CD1c-positive myeloid dendritic cell (primary cell): Measurements from ENCODE around the gene ZFP62.
"Not testable (repeated sequence)": the region's sequence is repeated elsewhere in the genome, so short reads cannot be mapped to it uniquely, and the experiment has no call there.

ENCODE experiments used
- DNase-seq: peaks from one replicate; pipeline ENCODE4 v3.0.0-alpha.2; 2016; ENCODE audit errors: extremely low spot score

ZFP62 gene

DNA sequence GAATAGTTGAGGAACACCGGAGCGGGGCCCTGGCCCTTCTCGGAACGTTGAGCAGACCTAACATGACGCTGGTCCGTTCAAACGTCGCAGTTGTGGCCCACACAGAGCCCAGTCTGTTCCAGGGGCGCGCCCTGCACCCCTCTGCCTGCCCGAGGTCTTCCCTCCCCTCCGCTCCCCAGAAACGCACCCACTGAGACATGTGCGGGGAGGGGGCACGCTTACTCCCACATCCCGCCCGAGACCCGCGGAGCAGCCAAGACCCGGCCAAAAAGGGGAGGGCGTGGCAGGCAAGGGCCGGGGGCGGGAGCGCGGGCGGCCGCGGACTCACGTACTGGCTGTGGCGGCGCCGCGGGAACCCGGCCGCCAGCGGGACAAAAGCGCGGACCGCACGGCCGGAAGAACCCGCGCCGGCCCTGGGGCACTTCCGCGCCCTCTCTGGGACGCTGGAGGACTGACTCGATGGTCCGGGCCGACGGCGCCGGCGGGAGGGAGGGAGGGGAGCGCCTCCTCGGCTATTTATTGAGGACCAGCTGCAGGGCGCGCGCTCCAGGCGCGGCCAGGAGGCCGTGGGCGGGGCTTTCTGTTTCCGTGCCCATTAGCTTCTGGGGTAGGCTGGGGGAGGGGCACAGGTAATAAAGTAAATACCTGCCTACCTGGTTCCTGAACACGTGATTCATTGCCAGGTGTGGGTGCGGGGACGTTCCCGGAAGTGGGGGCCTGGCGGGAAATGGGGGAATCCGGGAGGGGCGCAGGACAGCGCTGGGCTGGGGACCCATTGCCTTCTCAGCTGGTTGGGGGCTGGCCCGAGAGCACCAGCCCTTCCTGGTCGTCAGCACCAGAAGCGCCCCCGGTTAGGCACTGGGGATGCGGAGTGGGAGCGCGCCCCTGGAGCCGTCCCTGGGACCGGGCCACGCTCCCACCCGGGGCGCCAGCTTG lies at the start of gene ZFP62:
ZFP62 (minus strand) TSS at position 390 of the 936 bp plus-strand sequence; CDS start at position 333, 57 bp downstream.
- peak; percentile 94 for DNase-seq

DNA sequence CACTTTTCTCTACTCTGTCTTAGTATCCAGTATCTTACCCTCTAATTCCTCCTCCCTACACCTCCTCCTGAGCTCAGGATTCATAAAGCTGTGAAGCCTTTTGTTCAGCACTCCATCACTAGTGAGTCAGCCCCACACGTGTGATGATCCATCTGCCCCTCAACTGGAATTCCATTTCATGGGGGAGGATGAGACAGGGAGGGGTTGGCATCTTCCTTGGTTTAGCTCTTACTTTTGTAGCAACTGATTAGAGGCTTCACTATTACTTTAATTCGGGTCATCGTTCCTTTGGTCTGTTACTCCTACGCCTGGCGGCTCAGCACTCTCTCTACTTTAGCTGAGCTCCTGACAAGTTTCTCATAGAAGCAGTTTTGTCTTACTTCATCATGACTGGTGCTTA lies 49.7 kb upstream of the ZFP62 start:
- DNase-seq, result no peak

DNA sequence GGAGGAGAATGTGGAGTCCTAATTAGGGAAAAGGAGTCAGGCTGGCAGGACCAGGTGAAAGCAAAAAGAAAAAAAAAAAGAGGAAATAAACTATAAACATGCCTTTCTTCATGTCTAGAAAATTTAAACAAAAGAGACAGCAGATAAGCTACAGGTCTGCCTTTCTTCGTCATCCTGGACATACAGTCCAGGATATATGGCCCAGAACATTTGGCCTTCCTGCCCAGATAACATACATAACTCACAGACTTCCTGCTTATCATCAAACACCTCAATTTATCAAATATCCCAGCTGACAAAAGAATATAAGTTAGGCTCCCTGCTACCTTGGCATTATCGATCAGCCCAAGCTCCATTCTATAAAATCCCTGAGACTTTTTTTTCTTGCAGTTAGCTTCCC lies 49.1 kb upstream of the ZFP62 start:
- no peak for DNase-seq

DNA sequence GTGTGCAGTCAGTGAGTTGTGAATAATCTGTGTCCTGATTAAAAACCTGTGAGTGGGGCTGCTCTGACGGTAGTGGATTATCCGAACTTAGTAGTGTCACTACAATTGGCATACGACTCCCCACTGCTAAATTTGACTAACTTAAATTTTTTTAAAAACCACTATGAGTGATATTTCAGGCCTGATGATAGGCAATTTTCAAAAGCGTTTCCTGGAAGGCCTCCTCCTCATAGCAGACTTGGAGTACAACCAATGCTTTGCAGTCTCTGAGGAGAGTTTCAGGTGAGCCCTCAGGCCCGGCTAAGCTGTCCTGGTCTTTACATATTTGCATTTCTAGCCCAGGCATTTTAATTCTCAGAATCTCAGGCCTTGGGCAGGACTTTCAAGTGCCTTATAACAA lies 48.7 kb upstream of the ZFP62 start:
- DNase-seq, result no peak

DNA sequence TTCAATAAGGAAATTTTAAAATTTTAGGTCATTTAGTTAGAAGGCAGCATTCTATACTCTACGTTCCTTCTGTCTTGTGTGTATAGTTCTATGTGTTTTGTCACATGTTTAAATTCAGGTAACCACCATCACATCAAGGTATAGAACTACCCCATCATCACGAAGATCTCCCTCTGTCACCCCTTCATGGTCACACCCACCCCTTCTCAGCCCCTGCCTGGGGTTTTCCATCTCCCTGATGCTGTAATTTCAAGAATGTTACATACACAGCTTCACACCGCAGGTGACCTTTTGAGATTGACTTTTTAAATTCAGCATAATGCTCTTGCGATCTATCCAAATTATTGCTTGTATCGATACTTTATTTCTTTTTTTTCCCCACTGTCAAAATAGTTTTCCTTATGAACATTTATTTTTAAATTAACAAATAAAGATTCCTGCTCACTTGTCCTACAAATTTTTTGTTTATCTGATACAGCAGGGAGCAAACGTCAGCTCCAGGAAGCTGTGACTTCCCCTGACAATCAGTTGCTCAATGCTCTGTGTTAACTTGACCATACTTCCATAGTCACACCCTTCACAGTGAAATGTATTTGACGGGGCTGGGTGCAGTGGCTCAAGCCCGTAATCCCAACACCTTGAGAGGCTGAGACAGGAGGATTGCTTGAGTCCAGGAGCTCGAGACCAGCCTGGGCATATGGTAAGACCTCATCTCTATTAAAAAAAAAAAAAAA lies 48.1 kb upstream of the ZFP62 start:
- DNase-seq, result peak; percentile 4

DNA sequence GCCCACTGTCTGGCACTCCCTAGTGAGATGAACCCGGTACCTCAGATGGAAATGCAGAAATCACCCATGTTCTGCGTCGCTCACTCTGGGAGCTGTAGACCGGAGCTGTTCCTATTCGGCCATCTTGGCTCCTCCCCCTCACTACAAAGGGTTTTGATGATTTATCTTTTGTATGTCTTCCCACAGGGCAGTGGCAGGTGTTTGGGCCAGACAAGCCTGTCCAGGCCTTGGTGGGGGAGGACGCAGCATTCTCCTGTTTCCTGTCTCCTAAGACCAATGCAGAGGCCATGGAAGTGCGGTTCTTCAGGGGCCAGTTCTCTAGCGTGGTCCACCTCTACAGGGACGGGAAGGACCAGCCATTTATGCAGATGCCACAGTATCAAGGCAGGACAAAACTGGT lies 47.3 kb upstream of the ZFP62 start:
- no peak for DNase-seq

DNA sequence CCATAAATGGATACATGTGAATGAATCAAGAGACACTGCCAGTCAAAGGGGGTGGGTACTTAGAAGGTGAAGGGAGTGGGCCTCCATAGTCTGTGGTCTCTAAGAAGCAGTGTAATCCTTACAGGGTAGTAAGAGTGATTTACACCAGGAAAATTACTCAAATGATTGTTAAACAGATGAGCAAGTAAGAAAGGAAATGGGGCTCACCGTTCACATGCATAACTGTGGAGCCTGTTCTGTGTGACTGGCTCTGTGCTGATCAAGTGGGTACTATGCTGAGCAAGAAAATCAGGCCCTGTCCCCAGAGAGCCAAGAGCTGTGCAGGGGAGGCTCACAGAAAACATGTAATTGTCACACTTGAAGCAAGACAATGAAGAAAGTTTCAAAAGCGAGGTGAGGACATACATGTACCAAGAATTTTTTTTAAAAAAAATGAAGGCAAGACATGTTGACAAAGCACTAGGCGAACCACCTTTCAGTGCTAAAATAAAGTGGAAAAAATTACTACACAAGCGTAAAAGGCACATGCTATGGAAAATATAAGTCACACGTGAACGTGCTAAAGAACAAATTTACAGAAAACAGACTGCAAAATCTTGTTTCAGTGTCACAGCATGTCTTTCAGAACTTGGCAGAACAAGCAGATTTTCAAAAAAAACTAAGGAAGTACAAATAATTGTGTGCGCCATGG lies 40.4 kb upstream of the ZFP62 start:
- no peak for DNase-seq

DNA sequence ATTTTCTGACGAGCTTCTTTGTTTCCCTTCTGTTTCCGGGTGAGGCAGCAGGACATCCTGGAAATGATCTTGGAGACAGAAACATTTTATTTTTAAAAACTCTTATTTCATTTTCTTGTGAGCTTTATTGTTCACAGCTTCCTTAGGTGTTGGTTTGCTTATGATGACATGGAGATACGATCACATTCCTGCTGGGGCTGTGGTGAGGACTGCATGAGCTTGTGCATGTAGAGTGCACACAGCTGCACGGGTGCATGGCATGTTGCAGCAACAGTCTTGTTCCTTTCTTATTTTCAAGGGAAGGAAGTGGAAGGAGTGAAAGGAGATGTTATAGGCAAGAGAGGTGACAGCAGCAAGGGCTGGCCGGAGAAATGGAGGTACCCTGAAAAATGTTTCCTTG lies 39.1 kb upstream of the ZFP62 start:
- DNase-seq, result no peak

DNA sequence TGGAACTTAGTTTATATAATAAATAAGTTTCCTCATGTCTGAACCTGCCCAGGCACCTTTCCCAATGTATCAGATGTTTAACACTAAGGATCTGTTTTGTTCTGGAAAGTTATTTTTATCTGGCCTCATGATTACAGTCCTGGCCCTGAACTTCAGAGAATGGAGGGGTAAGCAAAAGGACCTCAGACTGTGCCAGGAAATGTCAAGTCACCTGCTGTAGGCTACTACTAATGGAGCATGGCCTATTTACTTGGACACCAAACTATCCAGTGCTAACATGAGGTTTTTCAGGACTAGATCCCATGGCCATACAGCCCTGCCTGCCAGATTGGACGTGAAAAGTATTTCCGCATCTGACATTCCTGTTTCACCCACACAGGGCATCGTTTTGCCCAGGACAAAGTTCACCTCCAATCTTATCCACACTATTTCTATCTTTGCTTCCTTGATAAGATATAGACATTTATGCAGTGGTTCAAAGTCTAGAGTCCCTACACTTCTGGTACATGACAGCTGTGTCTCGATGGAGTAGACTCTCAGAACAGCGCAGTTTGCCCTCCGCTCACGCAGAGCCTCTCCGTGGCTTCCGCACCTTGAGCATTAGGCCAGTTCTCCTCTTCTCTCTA lies 37.7 kb upstream of the ZFP62 start, which contains the start of gene BTNL8:
BTNL8 (plus strand) TSS at position 539 of the 626 bp plus-strand sequence. CDS start 152 bp downstream, outside the sequence.
- no peak for DNase-seq

DNA sequence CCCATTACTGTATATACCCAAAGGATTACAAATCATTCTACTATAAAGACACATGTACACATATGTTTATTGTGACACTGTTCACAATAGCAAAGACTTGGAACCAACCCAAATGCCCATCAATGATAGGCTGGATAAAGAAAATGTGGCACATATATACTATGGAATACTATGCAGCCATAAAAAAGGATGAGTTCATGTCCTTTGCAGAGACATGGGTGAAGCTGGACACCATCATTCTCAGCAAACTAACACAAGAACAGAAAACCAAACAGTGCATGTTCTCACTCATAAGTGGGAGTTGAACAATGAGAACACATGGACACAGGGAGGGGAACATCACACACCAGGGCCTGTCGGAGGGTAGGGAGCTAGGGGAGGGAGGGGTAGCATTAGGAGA lies 34.3 kb upstream of the ZFP62 start:
- DNase-seq, result not testable (repeated sequence)

DNA sequence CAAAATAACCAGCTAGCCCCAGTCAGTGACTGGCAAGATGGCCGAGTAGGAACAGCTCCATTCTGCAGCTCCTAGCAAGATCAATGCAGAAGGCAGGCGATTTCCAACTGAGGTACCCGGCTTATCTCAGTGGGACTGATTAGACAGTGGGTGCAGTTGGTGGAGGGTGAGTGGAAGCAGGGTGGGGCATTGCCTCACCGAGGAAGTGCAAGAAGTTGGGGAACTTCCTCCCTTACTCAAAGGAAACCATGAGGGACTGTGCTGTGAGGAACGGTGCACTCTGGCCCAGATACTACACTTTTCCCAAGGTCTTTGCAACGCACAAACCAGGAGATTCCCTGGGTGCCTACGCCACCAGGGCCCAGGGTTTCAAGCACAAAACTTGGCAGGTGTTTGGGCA lies 28.3 kb upstream of the ZFP62 start:
- DNase-seq, result no peak

DNA sequence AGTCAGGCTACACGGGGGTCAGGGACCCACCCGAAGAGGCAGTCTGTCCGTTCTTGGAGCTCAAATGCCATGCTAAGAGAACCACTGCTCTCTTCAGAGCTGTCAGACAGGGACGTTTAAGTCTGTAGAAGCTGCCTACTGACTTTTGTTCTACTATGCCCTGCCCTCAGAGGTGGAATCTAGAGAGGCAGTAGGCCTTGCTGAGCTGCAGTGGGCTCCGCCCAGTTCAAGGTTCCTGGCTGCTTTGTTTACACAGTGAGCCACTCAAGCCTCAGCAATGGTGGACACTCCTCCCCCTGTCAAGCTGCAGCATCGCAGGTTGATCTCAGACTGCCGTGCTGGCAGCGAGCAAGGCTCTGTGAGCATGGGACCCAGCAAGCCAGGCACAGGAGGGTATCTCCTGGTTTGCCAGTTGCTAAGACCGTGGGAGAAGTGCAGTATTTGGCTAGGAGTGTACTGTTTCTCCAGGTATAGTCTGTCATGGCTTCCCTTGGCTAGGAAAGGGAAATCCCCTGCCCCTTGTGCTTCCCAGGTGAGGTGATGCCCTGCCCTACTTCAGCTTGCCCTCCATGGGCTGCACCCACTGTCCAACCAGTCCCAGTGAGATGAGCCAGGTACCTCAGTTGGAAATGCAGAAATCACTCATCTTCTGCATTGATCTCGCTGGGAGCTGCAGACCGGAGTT lies 24.9 kb upstream of the ZFP62 start:
- not testable (repeated sequence) for DNase-seq

DNA sequence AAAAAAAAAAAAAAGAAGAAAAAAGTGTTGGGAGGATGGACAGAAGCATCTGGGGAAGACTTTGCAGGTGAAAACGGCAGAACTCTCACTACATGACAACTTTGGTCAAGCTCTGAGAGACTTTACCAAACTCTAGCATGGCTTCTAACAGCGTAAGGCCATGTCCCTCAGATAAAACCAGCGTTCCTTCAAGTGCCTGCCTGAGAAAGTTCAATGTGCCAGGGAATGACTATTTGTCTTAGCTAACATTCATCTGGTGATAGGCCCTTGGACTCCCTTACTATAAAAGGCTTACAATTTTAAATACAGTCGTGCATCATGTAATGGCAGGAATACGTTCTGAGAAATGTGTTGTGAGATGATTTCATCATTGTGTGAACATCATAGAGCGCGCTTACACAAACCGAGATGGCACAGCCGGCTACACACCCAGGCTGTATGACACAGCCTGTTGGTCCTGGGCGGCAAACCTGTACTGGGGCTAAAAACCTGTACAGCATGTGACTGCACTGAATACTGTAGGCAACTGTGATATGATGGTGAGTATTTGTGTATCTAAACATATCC lies 14.9 kb upstream of the ZFP62 start:
- DNase-seq, result no peak

DNA sequence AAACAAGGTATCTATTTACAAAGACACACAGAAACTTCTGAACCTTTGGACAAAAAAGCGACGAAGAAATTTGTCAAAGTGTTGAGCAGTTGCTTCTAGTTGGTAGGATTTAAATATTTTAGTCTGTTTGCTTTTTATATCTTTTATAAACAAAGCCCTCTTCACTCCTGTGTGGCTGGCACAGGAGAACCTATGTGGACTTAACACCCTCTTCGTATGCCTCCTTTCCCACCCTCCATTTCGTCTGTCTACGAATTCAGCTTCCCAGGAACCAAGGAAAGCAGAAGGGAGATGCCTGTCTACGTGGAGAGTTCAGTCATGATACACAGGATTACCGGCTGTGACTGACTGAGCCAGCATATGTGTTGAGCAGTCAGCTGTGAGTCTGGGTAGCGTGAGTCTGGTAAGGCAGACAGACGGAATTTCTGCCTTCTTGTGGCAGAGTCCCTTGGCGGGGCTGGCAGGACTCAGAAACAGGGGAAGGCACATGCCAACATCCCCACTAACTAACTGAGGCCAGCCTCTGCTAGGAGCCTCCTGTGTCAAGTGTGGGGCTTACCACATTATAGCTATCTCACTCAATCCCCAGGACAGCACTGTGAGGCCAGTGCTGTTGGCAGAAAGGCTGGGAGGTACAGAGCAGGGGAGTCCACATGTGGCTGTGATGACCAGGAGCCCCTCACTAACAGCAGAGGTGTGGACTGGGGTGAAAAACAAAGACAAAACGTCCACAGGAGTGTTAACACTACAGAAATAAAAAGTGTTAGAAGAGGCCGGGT lies 13.9 kb upstream of the ZFP62 start:
- DNase-seq, result no peak

DNA sequence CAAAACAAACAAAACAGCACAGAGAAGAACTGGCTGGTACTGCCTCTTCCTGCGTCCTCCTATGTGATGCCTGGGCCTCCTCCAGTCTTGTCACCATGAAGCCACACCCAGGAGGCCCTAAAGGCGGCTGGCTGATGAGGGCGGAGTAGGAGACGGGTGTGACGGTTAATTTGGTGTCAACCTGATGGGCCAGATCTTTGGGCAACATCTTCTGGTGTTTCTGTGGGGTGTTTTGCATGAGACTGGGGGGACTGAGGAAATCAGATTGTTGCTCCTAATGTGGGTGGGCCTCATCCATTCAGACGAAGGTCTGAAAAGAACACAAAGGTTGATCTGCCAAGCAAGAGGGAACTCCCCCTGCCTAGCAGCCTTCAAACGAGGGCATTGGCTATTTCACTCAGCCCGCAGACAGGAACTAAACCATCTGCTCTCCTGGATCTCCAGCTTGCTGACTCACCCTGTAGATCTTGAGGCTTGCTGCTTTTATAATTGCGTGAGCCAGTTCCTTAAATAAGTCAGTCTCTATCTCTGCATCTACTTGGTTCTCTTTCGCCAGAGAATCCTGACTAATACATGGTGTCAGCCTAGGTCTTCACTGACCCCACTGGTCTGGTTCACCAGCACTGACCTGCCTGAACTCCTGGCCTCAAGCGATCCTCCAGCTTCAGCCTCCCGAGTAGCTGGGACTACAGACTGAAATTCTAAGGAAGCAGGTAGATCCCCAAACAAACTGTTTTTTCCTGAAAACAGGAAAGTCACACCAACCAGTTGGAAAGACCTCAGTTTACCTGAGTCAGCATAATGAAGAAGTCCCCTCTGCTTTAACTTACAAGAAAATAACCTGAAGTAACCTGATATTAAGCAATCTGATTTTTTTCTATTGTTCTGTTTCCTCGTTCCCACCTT lies 12.8 kb upstream of the ZFP62 start:
- DNase-seq, result peak; percentile 94

DNA sequence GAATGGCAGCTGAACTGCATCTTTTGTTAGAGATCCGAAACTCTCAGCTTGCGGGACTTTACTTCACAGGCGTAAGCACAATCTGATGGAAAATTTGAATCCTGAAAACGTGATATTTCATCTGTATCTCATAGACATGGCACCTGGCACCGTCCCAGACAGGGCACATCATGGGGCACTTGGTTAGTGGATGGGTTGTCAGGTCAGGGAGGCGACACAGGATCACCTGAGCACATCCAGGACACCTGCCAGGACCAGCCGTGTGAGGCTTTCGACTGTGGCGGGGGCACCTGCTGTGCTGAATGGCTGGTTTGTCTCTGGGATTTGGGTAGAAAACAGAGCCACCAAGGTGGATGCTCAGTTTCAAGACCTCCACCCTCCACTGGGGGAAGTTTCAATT lies 11.3 kb upstream of the ZFP62 start:
- no peak for DNase-seq

DNA sequence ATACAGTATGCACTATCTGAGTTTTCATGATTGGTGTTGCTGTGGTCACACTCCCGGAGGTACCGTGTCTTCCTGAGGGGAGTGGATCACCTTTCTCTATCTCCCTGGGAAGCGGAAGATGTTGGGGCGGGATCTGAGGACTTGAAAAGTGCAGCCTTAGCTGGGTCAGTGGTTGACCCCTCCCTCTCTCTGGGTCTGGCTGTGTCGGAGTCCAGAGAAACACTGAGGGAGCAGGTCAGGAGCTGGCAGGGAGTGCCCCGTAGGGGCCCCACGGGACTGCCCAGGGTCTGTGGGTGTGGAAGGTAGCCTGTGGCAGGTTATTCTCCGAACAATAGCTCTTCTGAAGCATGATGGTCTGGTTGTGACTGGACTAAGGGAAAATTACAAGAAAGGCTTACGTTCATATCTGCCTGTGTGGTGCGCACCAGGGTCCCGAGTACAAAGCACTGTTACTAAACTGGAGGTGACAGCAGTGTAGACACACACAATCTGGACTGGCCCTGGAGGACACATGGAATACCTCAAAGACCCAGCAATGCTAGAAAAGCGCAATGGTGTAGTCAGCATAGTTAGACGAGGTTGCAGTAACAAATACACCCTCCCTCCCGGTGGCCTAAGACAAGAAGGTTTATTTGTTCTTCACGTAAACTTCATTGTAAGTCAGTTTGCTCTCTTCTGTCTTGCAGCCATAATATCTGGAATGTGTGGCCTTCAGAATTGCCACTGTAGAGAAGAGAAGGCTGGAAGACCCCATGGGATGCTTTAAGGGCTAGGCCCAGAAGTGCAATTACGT lies 9.4 kb upstream of the ZFP62 start:
- no peak for DNase-seq

DNA sequence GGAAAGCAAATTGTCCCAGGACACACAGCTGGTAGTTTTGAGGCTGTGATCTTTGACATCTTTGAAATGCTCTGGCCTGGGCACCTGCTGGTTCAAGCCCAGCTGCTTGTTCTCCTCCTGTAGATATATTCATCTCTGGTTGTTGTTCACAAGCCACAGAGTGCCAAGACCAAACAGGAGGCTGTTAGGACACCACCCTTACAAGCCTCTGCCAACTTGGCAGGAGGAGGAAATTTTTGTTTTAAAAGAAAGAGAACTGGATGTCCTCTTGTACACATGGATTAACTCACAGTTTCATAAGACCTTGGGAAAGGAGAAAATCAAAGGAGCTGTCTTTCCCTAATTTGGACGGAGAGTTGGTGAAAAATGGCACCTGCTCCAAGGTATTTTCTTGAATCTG lies 8.5 kb upstream of the ZFP62 start:
- DNase-seq, result no peak
